GM19463 (cell line): ENCODE data around the gene OPN4.
"Not testable (repeated sequence)": the region's sequence is repeated elsewhere in the genome, so short reads cannot be mapped to it uniquely, and the experiment has no call there.

Source experiments
- ATAC-seq: cut with Tn5 transposase; IDR thresholded peaks from one replicate; pipeline ENCODE4 v1.9.1; 2021; ENCODE audit warnings: mild to moderate bottlenecking, moderate library complexity; ENCODE audit not compliant: unreplicated experiment

OPN4 gene

DNA sequence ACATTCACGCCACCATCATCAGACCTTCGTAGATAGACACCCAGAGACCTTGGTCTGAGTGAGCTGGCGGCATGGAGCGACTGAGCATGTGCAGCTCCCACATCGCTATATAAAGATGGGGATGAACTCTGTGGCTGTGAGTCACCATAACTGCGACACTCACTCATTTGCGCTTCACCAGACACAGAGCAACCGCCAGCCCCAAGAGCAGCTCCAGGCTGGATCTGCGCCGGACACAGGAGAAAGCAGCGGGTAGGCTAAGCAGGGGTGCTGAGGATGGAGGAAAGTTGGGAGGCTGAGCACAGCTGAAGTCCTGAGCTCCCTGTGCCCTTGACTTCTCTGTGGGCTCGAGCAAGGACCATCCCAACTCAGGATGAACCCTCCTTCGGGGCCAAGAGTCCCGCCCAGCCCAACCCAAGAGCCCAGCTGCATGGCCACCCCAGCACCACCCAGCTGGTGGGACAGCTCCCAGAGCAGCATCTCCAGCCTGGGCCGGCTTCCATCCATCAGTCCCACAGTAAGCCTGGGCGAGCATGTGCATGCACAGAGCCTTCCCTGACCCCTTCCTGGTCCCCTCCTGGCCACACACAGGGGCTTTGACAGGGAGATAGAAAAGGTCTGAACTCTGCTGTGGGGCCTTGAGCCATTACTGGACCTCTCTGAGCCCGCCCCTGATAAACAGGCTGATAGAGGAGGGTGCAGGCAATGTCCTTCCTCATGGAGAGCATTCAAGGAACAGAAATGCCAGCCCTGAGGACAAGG lies at the start of gene OPN4:
TSS of gene OPN4 (plus strand) at position 137 of the 762 bp plus-strand sequence. CDS start at position 374, 237 bp downstream.
- ATAC-seq, result no peak

GRCh38 chr10:86607674-86608073 lies 46.7 kb upstream of the OPN4 start:
- no peak for ATAC-seq

- ATAC-seq, result no peak
These were observed 44.4 kb upstream of the OPN4 start for GRCh38 chr10:86609920-86610319.

GRCh38 chr10:86611386-86611785 lies 43.0 kb upstream of the OPN4 start:
- ATAC-seq, result no peak

- ATAC-seq, result no peak
These were observed 41.3 kb upstream of the OPN4 start for GRCh38 chr10:86613096-86613495.

DNA sequence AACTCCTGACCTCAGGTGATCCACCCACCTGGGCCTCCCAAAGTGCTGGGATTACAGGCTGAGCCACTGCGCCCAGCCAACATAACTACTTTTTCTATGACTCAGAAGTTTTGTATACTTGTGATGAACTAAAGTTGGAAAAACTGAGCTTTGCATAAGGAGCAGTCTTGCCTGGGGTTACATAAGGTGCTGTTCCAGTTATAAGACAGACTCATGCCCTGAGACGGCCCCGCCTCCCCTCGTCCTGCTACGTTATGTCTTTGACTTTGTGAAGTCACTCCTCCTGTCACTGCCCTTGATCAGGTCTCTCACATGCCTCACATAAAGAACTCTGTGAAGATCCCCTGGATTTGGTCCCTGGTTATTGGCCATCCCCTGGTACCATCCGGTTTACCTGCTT lies 40.4 kb upstream of the OPN4 start:
- ATAC-seq, result no peak

DNA sequence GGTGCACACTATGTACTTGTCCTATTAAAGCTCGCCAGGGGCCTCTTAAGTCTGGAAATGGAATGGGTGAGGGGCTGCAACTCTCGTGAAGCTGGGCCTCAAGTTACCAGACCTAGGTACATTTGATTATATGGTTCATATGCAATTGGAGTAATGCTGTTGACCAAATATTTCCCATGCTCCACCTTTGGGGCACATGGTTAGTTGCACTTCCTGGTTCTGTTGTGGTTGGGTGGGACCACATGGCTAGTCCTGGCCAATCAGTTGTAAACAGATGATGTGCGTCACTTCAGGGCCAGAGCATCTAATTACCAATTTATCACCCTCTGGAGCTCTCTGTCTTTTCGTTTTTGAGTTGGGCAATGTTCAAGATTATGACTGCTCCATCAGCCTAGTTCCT lies 39.5 kb upstream of the OPN4 start:
- no peak for ATAC-seq

DNA sequence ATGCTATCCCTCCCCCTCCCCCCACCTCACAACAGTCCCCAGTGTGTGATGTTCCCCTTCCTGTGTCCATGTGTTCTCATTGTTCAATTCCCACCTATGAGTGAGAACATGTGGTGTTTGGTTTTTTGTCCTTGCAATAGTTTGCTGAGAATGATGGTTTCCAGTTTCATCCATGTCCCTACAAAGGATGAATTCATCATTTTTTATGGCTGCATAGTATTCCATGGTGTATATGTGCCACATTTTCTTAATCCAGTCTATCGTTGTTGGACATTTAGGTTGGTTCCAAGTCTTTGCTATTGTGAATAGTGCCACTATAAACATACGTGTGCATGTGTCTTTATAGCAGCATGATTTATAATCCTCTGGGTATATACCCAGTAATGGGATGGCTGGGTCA lies 37.1 kb upstream of the OPN4 start:
- ATAC-seq, result not testable (repeated sequence)

DNA sequence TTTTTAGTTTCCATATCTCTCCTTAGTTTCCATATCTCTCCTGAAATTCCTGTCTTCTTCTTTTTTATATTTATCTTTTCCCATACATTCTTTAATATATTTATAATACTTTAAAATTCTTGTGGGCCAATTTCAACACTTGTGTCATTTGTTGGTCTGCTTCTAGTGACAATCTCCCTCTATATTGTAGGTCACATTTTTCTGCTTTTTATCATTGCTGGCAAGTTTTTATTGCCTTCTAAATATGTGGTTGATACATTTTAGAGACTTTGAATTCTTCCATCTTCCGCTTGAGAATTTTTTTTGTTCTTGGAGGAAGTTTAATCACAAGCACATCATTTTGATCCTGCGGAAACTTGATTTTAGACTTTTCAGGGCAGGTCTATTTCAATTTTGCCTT lies 26.0 kb upstream of the OPN4 start:
- ATAC-seq, result no peak

DNA sequence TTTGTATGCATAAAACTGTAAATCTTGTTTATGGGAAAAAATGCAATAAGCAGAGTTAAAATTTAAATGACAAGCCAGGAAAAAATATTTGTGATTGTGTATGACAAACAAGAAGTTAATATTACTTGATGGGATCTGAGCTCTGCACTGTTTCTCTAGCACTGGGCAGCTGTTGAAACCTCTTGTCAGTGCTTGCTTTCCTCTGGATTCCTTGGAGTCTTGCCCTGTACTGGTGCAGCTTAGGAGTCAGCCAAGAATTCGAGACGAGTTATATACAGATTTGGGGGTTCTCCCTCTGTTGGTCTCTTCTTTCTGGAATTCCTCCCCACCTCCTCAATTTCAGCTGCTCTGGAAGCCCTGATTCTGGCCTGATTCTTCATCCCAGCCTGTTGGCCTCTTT lies 24.3 kb upstream of the OPN4 start:
- ATAC-seq, result no peak

GRCh38 chr10:86632009-86632800 lies 22.1 kb upstream of the OPN4 start:
- ATAC-seq, result no peak

GRCh38 chr10:86632951-86633350 lies 21.4 kb upstream of the OPN4 start:
- ATAC-seq, result no peak

GRCh38 chr10:86635402-86635801 lies 18.9 kb upstream of the OPN4 start:
- ATAC-seq, result no peak

DNA sequence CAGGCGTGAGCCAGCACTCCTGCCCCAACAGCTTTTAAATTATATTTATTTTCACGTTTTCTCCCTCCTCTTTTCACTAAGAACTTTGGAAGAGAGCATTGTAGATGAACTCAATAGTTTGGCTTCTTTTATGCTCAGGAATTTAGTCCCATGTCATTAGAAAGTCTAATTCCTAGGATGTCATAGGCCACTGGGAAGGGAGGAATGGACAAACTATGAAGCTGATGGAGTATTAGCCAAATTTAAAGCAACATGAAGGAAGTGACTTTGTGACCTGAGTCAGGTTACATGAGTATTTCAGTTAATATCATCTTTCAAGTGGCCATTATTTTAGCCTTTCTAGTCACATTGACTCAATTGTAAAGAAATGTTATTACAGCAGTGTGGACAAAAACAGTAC lies 18.0 kb upstream of the OPN4 start:
- no peak for ATAC-seq

DNA sequence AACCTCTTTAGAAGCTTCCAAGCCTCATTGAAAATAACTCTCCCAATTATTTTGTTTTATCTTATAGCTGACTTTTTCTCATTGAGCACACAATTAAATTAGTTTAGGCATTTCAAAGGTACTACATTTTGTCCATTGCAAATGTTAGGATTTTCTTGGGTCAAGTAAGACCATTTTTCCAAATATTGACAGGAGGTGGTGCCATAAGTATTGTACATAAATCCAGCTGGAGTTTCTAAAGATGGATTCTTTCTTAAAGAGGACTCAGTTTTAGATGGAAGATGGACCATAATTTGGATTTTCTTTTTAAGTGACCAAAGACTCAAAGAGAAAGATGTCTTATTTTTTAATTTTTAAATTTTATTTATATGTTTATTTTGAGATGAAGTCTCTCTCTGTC lies 12.3 kb upstream of the OPN4 start:
- ATAC-seq, result no peak

DNA sequence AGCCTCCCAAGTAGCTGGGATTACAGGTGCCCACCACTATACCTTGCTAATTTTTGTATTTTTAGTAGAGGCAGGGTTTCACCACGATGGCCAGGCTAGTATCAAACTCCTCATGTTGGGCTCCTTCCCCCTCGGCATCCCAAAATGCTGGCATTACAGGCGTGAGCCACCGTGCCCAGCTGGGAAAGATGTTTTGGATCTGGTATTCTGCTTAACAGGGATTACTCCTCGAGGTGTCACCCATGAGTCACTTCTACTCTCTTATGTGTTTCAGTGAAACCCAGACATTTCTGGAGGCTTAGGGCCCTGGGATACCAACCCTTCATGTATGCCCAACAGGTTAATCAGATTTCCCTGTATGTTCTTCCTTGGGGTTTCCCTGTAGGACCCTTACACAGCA lies 11.8 kb upstream of the OPN4 start:
- no peak for ATAC-seq

- peak; percentile 39 for ATAC-seq
These were observed 10.1 kb upstream of the OPN4 start for GRCh38 chr10:86644152-86644793.

DNA sequence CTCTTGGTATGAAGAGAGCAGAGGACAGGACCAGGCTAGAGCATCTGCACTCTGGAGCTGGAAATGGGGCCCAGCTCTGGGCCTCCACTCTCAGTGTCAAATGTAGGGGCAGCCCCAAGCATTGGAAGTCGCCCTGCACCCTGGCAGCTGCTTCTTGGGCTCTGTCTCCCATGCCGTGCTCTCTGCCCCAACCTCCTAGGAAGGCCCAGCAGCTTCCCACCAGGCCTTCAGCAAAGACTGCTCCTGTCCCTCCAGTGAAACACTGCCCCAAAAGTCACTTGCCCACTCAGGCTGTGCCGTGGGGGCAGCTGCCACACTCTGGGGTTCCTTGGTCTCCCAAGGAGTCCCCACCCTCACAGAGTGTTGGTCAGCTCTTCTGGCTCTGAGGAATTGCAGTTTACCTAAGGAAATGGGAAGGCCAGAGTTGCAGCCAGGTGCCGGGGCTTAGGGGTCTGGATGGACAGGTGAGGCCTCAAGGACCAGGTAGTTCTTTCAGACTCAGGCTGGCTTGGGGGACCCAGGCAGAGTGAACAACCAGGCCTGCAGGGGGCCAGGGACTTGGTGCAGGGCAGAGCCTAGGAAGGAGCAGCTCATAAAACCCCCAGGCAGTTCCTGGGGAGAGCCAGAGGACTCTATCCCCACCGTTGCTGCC lies 9.4 kb upstream of the OPN4 start:
- ATAC-seq, result peak; percentile 27

DNA sequence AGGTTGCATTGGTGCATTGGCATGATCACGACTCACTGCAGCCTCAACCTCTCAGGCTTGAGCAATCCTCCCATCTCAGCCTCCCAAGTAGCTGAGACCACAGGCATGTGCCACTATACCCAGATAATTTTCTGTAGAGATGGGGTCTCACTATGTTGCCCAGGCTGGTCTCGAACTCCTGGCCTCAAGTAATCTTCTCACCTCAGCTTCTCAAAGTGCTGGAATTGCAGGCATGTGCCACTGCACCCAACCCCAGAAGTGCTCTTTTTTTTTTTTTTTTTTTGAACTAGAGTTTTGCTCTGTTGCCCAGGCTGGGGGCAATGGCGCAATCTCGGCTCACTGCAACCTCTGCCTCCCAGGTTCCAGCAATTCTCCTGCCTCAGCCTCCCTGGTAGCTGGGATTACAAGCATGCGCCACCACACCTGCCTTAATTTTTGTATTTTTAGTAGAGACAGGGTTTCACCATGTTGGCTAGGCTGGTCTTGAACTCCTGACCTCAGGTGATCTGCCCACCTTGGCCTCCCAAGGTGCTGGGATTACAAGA lies 8.7 kb upstream of the OPN4 start:
- ATAC-seq, result not testable (repeated sequence)

DNA sequence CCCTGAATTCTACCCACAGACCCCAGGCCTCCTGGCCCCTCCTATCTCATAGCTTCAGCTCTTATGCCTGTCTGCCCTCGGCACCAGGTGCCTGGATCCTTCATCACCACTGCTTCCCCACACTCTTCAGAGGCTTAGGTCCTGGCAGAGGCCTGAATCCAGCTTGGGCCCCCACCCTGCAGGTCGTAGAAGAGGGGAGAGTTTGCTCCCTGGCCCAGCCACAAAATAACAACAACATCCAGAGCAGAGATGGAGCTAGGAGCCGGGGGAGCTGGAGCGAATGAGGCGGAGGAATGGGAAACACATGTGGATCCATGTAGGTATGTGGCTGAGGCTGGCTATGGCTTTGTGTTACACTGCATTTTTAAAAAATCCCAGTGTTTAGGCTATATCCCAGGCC lies 7.8 kb upstream of the OPN4 start:
- no peak for ATAC-seq

DNA sequence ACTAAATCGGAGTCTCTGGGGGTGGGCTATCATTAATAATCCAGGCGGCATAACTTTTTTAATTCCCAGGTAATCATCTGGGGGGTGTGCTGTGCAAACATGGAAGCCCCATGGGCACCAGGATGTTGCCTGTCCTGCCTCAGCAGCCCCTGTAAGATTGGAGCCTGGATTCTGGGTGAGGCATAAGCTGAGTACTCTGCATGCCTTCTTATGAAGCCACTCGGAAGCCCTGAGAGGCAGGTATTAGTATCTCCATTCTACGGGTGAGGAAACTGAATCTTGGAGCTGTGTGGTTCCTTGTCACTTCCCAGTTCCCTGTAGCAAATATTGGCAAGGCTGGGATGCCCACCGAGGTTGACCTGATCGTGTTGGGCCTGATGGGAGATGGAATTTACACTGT lies 7.4 kb upstream of the OPN4 start:
- ATAC-seq, result no peak
